GM19025 (cell line): Measurements from ENCODE around the gene CLDN16.

ENCODE experiments used
- ATAC-seq: cut with Tn5 transposase; IDR thresholded peaks from one replicate; pipeline ENCODE4 v1.9.1; 2021; ENCODE audit warnings: mild to moderate bottlenecking, low read depth, moderate library complexity; ENCODE audit not compliant: unreplicated experiment

The CLDN16 gene

GRCh38 chr3:190433626-190434025 lies 45.7 kb downstream of the CLDN16 start:
- ATAC-seq = no peak

- ATAC-seq = no peak
Measured at GRCh38 chr3:190435618-190436017, 47.7 kb downstream of the CLDN16 start.

GRCh38 chr3:190436331-190436730 lies 48.4 kb downstream of the CLDN16 start:
- ATAC-seq = no peak

GRCh38 chr3:190442240-190442639 lies 54.3 kb downstream of the CLDN16 start:
- ATAC-seq = no peak

GRCh38 chr3:190443257-190443656 lies 55.3 kb downstream of the CLDN16 start:
- no peak for ATAC-seq

- no peak for ATAC-seq
Measured at GRCh38 chr3:190444006-190444405, 56.0 kb downstream of the CLDN16 start.

GRCh38 chr3:190444576-190445145 lies 56.7 kb downstream of the CLDN16 start:
- no peak for ATAC-seq

GRCh38 chr3:190446573-190447279 lies 58.8 kb downstream of the CLDN16 start:
- ATAC-seq = no peak

- no peak for ATAC-seq
Measured at GRCh38 chr3:190448256-190448655, 60.3 kb downstream of the CLDN16 start.

- no peak for ATAC-seq
Measured at GRCh38 chr3:190449801-190450200, 61.8 kb downstream of the CLDN16 start, which contains the start of gene TMEM207. TMEM207 (minus strand) TSS chr3:190449901; CDS start chr3:190449809, 92 bp downstream.

- no peak for ATAC-seq
Measured at GRCh38 chr3:190455828-190456227, 67.9 kb downstream of the CLDN16 start.

- no peak for ATAC-seq
Measured at GRCh38 chr3:190456770-190457169, 68.8 kb downstream of the CLDN16 start.

- ATAC-seq = no peak
Measured at GRCh38 chr3:190458040-190458439, 70.1 kb downstream of the CLDN16 start.
